ENCODE results near the gene FES.

DNA sequence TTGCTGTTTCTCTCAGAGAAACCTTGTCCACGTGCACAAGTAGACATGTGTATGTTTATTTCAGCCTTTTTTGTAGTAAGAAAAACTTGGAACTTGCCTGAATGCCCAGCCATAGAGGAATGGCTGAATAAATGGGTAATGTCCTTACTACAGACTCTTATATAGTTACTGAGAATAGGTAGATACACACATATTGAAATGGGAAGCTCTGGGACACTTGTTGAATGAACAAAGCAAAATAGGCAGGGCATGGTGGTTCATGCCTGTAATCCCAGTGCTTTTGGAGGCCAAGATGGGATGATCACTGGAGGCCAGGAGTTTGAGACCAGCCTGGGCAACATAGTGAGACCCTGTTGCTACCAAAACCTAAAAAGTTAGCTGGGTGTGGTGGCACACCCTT lies 52.5 kb downstream of the FES start:
- TF ChIP-seq, protein P1, sequence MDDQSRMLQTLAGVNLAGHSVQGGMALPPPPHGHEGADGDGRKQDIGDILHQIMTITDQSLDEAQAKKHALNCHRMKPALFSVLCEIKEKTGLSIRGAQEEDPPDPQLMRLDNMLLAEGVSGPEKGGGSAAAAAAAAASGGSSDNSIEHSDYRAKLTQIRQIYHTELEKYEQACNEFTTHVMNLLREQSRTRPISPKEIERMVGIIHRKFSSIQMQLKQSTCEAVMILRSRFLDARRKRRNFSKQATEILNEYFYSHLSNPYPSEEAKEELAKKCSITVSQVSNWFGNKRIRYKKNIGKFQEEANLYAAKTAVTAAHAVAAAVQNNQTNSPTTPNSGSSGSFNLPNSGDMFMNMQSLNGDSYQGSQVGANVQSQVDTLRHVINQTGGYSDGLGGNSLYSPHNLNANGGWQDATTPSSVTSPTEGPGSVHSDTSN (IDR thresholded peaks at IDR 0.05): no peak
- TF ChIP-seq, protein P2, sequence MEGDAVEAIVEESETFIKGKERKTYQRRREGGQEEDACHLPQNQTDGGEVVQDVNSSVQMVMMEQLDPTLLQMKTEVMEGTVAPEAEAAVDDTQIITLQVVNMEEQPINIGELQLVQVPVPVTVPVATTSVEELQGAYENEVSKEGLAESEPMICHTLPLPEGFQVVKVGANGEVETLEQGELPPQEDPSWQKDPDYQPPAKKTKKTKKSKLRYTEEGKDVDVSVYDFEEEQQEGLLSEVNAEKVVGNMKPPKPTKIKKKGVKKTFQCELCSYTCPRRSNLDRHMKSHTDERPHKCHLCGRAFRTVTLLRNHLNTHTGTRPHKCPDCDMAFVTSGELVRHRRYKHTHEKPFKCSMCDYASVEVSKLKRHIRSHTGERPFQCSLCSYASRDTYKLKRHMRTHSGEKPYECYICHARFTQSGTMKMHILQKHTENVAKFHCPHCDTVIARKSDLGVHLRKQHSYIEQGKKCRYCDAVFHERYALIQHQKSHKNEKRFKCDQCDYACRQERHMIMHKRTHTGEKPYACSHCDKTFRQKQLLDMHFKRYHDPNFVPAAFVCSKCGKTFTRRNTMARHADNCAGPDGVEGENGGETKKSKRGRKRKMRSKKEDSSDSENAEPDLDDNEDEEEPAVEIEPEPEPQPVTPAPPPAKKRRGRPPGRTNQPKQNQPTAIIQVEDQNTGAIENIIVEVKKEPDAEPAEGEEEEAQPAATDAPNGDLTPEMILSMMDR (IDR thresholded peaks at IDR 0.05): no peak
- TF ChIP-seq ESRRA (IDR thresholded peaks at IDR 0.05; ENCODE audit: borderline replicate concordance, low read length) (no peak), RFX5 (IDR thresholded peaks at IDR 0.05) (no peak), RCOR1 (IDR thresholded peaks at IDR 0.05; ENCODE audit: low read depth, low read length) (no peak), POLR2A (IDR thresholded peaks at IDR 0.05; ENCODE audit: low read length) (no peak)
